Activated B cell treated with CpG ODN at 0.5 μM for 24 hours (primary cell): ENCODE data around the gene SLC24A4. TPM values are rescaled to one million over a fixed set of nuclear protein-coding genes. Genes with fewer than 3 reads are reported as not detected.
A peak's percentile ranks its signal among the peaks of the same experiment; 100 is the strongest.

Experiments used
- ATAC-seq: fragments of 200-7000 bp; cut with Tn5 transposase; one replicate; pipeline ENCODE4 v1.10.0; 2021; ENCODE audit warnings: low read depth, mild to moderate bottlenecking, moderate library complexity
- CTCF ChIA-PET: fragments of 350-600 bp; sonication (Branson Sonifier 250); formaldehyde crosslinking; loops from one replicate; lab custom pipeline; 2021; ENCODE audit warnings: antibody characterized with exemption; lab: Charles Lee
- POLR2A ChIA-PET: fragments of 350-600 bp; sonication (Branson Sonifier 250); formaldehyde crosslinking; loops from one replicate; lab custom pipeline; 2021; ENCODE audit warnings: antibody characterized with exemption; lab: Charles Lee
- DNase-seq: peaks from one replicate; pipeline ENCODE4 v3.0.0; 2022
- H3K27ac Mint-ChIP-seq: one replicate; pipeline ENCODE4 v1.8.0; 2020; ENCODE audit warnings: mixed read lengths
- H3K27me3 Mint-ChIP-seq: one replicate; pipeline ENCODE4 v1.8.0; 2021; ENCODE audit warnings: mixed read lengths
- H3K36me3 Mint-ChIP-seq: one replicate; pipeline ENCODE4 v1.8.0; 2021; ENCODE audit warnings: low read depth, mixed read lengths
- H3K4me1 Mint-ChIP-seq: one replicate; pipeline ENCODE4 v1.8.0; 2021; ENCODE audit warnings: mixed read lengths
- H3K4me3 Mint-ChIP-seq: one replicate; pipeline ENCODE4 v1.8.0; 2020; ENCODE audit warnings: mild to moderate bottlenecking, mixed read lengths
- H3K9me3 Mint-ChIP-seq: one replicate; pipeline ENCODE4 v1.8.0; 2020; ENCODE audit warnings: mixed read lengths
- intact Hi-C: fragments of 100-400 bp; cut with micrococcal nuclease; formaldehyde crosslinking; loops from one replicate; pipeline ENCODE4 v1.15.1; 2024
- total RNA-seq: library from RNA; stranded (reverse); gene quantifications from 2 replicates; pipeline ENCODE4 v1.2.3, GENCODE V29; 2022
- TF ChIP-seq, protein P1 (sequence below): fragments of 200-600 bp; IDR thresholded peaks from one replicate; pipeline ENCODE4 v1.8.0; 2022; ENCODE audit warnings: antibody characterized with exemption, mild to moderate bottlenecking

The SLC24A4 gene
- total RNA-seq, 1 donor from 2014 or later, result 0.09 TPM

DNA sequence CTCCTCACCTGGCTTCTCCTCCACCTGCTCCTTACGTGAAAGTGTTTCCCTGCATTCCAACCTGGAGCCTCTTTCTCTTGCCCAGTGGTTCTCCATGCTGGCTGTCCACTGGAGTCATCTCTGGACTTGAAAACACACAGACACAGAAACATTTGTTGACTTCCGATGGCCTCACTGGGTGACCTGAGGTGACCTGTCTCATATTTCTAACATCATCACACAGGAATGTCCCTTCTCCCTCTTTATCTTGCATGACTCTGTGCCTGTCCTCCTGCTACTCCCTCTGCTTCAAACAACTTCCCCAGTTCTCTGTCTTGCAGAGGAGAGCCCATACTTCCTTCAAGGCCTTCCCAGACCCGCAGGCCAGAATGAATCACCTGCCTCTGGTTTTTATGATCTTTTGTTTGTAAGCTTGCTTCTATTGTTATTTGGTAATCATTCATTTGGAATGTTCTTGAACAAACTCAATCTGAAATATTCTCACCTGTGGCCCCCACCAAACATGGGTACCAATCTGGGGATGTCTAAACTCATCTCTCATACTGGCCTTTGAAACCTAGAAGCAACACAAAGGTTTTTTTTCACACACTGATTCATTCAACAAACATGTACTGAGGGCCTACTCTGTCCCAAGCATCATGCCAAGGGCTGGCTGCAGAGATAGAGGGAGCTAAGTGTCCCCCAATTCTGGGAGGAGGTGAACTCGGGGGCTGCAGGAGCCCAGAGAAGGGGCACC is 181.0 kb downstream of the SLC24A4 start:
- Mint-ChIP-seq H3K36me3 (no peaks in the 10 kb centered on the region), H3K4me1 (peaks cover 48% of the 10 kb centered on the region), H3K27ac (no peak overlapping the region), H3K9me3 (no peaks in the 10 kb centered on the region), H3K4me3 (no peak overlapping the region), H3K27me3 (peaks cover 3% of the 10 kb centered on the region)
- ChIA-PET POLR2A (no interaction called here), CTCF (no interaction called here)
- no peak for DNase-seq
- intact Hi-C loops, result no loop called here
- TF ChIP-seq, protein P1, sequence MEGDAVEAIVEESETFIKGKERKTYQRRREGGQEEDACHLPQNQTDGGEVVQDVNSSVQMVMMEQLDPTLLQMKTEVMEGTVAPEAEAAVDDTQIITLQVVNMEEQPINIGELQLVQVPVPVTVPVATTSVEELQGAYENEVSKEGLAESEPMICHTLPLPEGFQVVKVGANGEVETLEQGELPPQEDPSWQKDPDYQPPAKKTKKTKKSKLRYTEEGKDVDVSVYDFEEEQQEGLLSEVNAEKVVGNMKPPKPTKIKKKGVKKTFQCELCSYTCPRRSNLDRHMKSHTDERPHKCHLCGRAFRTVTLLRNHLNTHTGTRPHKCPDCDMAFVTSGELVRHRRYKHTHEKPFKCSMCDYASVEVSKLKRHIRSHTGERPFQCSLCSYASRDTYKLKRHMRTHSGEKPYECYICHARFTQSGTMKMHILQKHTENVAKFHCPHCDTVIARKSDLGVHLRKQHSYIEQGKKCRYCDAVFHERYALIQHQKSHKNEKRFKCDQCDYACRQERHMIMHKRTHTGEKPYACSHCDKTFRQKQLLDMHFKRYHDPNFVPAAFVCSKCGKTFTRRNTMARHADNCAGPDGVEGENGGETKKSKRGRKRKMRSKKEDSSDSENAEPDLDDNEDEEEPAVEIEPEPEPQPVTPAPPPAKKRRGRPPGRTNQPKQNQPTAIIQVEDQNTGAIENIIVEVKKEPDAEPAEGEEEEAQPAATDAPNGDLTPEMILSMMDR, result no peak
- no peak for ATAC-seq

GRCh38 chr14:92505826-92506225 is 182.9 kb downstream of the SLC24A4 start:
- no peak overlapping the region for H3K27ac Mint-ChIP-seq
- no peak for ATAC-seq

GRCh38 chr14:92506231-92506630 is 183.3 kb downstream of the SLC24A4 start:
- ATAC-seq, result no peak
- H3K4me3 Mint-ChIP-seq, result peak overlapping the region; percentile 44

More at GRCh38 chr14:92505826-92506225, 182.9 kb downstream of the SLC24A4 start:
- no peaks in the 10 kb centered on the region for H3K36me3 Mint-ChIP-seq
- intact Hi-C loops, result loop anchor here (2.0 to 5.0 kb wide), 2 partner anchors 104 to 171 kb away; no protein-coding TSS in a partner anchor
- H3K9me3 Mint-ChIP-seq, result no peaks in the 10 kb centered on the region
- DNase-seq, result no peak
- ChIA-PET POLR2A (no interaction called here), CTCF (no interaction called here)
- TF ChIP-seq, protein P1, result no peak
- peaks cover 55% of the 10 kb centered on the region for H3K4me1 Mint-ChIP-seq
- H3K27me3 Mint-ChIP-seq, result no peaks in the 10 kb centered on the region
- H3K4me3 Mint-ChIP-seq, result peak overlapping the region; percentile 44

DNA sequence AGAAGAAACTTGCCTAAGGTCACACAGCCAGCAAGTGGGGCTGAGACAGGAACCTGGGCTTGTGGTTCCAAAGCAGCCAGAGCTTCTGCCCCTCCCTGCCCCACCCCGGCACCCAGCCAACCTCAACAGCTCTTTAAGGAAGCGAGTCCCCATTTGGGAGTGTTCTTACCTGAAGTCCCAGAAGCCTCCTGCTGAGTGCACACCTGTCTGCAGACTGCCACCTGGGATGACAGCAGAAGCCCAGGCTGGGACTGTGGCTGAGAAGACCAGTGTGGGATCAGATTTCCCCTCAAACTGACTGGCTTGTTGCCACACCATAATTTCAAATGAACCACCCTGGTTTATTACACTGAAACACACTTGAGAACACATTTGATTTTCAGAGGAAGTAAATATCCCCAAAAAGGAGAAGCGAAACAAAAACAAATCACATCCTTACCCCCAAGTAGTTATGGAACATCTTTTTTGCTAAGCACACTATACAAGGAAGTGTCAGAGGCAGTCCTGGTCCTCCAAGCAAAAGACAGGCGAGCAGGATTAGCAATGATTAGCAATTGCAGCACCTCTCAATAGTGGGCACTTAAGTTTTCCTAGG is 184.3 kb downstream of the SLC24A4 start:
- DNase-seq (peak; percentile 49), ATAC-seq (peak; percentile 86)
- Mint-ChIP-seq H3K27ac (peak overlapping the region; percentile 50), H3K4me3 (peak overlapping the region; percentile 39), H3K36me3 (no peaks in the 10 kb centered on the region), H3K27me3 (no peaks in the 10 kb centered on the region), H3K4me1 (peaks cover 56% of the 10 kb centered on the region), H3K9me3 (no peaks in the 10 kb centered on the region)
- ChIA-PET POLR2A (no interaction called here), CTCF (no interaction called here)
- intact Hi-C loops, result loop anchor here (1.0 to 5.0 kb wide), 3 partner anchors 24 to 170 kb away; no protein-coding TSS in a partner anchor
- TF ChIP-seq, protein P1, result no peak

More at GRCh38 chr14:92506231-92506630, 183.3 kb downstream of the SLC24A4 start:
- intact Hi-C loops, result loop anchor here (2.0 to 5.0 kb wide), 2 partner anchors 104 to 171 kb away; no protein-coding TSS in a partner anchor
- CTCF ChIA-PET, result no interaction called here
- POLR2A ChIA-PET, result interaction anchor here (0.5 kb wide), 1 partner anchor 304 kb away, joined by 3 read pairs; no protein-coding TSS in a partner anchor
- TF ChIP-seq, protein P1, result no peak
- Mint-ChIP-seq H3K9me3 (no peaks in the 10 kb centered on the region), H3K36me3 (no peaks in the 10 kb centered on the region), H3K27me3 (no peaks in the 10 kb centered on the region), H3K27ac (no peak overlapping the region), H3K4me1 (peaks cover 55% of the 10 kb centered on the region)
- DNase-seq, result no peak

GRCh38 chr14:92510972-92511371 is 188.0 kb downstream of the SLC24A4 start:
- H3K27me3 Mint-ChIP-seq, result no peaks in the 10 kb centered on the region
- ATAC-seq, result no peak
- CTCF ChIA-PET, result interaction anchor here (0.8 kb wide), 1 partner anchor 104 kb away, joined by 6 read pairs; no protein-coding TSS in a partner anchor

More at GRCh38 chr14:92510972-92511371, 188.0 kb downstream of the SLC24A4 start:
- Mint-ChIP-seq H3K9me3 (no peaks in the 10 kb centered on the region), H3K4me1 (peaks cover 53% of the 10 kb centered on the region), H3K4me3 (no peak overlapping the region), H3K36me3 (no peaks in the 10 kb centered on the region), H3K27ac (no peak overlapping the region)
- POLR2A ChIA-PET, result interaction anchor here (0.6 kb wide), 1 partner anchor 81 kb away, joined by 5 read pairs; no protein-coding TSS in a partner anchor
- TF ChIP-seq, protein P1, result no peak
- intact Hi-C loops, result loop anchor here (5.0 kb wide), 2 partner anchors 41 to 66 kb away; no protein-coding TSS in a partner anchor
- no peak for DNase-seq
